ENCODE measurements around the gene ZNF14.

Gene ZNF14

DNA sequence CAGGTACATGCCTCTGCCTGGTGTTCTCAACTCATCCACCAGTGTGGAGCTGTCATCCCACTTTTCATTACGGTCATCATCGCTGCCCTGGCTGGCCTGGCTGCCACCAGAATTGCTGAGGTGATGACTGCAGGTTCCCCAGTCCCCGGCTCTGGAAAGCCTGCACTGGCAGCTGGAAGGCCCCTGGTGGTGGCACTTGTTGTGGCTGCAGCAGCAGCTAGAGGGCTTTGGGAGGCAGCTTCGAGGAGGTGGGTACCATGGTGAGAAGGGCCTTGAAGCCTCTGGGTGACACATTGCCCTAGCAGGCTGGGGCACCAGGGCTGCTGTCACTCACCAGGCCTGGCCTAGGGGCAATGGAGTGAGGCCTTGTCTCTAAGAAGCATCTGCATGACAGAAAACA lies 25.3 kb upstream of the ZNF14 start:
- no peak for DNase-seq (ENCODE audit: insufficient read length, low spot score)
- no peak for FAIRE-seq

DNA sequence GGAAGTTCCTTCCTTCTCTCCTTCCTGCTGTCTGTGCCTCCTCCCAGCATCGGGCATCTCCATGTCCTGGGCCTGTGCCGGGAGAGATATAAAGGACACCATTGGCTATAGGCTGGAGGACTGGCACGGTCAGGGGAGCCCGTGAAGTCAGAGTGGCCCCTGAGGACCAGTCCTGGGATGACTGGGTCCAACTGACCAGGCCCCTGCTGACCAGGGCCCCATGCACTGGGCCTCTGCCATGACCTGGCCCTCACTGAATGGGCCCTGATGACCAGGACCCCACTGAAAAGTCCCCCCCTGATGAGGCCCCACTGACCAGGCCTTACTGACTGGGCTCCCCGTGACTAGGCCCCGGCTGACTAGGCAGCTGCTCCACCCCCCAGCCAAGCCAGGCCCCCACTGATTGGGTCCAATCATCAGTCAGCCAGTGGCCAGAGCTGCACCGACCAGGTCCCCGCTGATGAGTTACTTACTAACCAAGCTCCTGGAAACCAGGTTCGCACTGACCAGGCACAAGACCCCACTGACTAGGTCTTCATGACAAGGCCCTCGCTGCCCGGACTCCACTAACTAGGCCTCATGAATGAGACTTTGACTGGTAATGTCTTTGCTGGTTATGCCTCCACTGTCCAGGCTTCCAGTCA lies 20.0 kb upstream of the ZNF14 start:
- FAIRE-seq, result no peak
- TF ChIP-seq, protein P1, sequence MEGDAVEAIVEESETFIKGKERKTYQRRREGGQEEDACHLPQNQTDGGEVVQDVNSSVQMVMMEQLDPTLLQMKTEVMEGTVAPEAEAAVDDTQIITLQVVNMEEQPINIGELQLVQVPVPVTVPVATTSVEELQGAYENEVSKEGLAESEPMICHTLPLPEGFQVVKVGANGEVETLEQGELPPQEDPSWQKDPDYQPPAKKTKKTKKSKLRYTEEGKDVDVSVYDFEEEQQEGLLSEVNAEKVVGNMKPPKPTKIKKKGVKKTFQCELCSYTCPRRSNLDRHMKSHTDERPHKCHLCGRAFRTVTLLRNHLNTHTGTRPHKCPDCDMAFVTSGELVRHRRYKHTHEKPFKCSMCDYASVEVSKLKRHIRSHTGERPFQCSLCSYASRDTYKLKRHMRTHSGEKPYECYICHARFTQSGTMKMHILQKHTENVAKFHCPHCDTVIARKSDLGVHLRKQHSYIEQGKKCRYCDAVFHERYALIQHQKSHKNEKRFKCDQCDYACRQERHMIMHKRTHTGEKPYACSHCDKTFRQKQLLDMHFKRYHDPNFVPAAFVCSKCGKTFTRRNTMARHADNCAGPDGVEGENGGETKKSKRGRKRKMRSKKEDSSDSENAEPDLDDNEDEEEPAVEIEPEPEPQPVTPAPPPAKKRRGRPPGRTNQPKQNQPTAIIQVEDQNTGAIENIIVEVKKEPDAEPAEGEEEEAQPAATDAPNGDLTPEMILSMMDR (IDR thresholded peaks at IDR 0.05; ENCODE audit: insufficient read depth, missing control alignments), result no peak
- no peak for DNase-seq (ENCODE audit: insufficient read length, low spot score)

More for the DNA sequence above, 25.3 kb upstream of the ZNF14 start:
- TF ChIP-seq, protein P1 (IDR thresholded peaks at IDR 0.05; ENCODE audit: insufficient read depth, missing control alignments), result no peak

DNA sequence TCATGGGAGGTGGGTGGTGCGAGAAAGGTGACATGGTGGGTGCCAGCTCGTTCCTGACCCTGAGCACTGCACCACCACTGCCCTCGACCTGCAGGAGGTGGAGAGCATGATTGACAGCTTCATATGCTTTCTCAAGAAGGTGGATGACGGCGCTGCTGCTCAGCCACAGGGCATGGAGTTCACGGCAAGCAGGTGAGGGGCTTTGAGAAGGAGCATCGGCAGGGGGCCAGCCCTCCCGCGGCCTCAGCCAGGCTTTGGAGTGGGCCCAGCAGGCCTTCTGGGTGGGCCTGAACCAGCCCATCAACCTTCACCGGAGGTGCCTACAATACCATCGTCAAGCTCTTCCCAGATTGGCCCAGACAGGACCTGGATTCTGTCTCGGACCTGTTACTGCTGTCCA lies 18.9 kb upstream of the ZNF14 start:
- TF ChIP-seq, protein P1 (IDR thresholded peaks at IDR 0.05; ENCODE audit: insufficient read depth, missing control alignments), result no peak
- DNase-seq (ENCODE audit: insufficient read length, low spot score) (no peak), FAIRE-seq (no peak)

DNA sequence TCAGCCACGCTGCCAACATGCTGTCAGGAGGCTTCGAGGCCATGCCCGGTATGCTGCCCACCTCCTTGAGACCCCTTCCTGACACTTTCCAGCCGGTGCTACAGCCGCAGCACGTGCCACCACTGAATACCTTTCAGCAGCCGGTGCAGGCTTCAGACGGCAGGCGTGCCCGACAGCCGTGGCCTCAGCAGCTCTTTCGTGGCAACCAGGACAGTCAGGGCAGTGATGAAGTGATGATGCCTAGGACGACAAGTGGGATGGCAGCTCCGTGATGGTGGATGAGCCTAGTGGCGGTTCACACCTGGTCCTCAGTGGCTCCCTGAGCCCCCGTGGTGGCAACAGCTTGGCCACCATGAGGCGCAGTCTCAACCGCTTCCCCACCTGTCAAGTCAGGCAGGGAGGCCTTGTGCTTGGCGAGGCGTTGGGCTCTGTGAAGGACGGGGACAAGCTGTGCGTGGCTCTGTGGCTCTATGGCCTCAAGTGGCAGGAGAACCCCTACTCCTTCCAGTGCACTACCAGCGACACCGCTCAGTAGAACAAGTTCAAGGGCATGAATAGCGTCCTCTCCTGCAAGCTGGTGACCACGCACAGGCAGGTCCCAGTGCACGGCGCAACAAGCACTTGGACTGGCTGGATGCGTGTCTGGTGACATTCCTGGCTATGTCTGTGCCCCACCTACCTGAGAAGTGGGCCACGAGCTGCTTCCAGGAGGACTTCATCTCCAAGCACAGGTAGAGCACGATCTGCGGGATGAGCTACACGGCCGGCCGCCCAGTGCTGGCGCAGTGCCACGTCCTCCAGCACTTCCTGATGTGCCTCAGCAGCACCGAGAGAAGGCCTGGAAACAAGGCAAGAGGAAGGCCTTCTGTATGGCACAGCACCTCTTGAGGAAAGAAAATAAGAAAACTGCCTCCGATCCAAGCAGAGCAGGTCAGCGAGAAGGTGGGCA lies 18.2 kb upstream of the ZNF14 start:
- FAIRE-seq (no peak), DNase-seq (ENCODE audit: insufficient read length, low spot score) (no peak)
- TF ChIP-seq, protein P1 (IDR thresholded peaks at IDR 0.05; ENCODE audit: insufficient read depth, missing control alignments), result no peak

DNA sequence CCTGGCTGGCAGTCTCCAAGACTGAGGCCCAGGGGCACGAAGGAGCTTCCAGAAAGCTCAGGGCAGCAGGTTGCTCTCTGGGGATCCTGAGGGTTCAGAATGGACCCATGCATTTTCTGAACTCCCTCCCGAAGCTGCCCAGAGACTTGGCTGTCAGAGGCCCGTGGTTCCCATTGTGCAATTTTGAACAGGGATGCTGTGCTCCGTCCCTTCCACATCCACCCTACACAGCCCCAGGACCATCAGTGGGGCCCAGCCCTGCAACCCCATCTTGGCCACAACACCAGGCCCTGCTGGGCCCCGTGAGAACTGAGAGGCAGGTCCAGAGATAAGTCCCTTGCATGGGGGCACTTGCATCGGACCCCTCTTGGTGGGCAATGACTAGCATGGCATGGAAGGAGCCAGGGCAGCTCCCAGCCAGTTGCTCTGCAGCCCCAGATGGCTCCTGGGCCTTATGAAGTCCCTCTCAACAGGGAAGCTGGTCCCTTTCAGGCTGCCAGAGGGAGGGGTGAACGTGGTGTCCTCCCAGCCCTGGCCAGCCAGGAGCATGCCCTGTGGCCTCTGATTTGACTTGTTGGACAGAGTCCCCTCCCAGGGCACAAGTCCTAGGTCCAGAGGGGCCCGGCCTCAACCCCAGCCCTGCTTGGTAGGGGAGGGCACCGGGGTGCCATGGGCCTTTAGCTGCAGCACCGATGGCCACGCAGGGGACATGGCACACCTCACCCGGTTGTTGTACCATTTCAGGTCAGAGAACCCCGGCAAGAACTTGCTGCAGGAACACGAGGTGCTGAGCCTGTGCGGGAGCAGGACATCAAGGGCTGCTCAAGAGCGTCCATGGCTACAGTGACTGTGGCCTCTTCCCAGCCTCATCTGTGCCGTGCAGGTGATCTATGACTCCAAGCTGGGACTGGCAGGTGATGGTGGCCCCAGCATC lies 17.3 kb upstream of the ZNF14 start:
- FAIRE-seq (no peak), DNase-seq (ENCODE audit: insufficient read length, low spot score) (no peak)
- TF ChIP-seq, protein P1 (IDR thresholded peaks at IDR 0.05; ENCODE audit: insufficient read depth, missing control alignments), result no peak

DNA sequence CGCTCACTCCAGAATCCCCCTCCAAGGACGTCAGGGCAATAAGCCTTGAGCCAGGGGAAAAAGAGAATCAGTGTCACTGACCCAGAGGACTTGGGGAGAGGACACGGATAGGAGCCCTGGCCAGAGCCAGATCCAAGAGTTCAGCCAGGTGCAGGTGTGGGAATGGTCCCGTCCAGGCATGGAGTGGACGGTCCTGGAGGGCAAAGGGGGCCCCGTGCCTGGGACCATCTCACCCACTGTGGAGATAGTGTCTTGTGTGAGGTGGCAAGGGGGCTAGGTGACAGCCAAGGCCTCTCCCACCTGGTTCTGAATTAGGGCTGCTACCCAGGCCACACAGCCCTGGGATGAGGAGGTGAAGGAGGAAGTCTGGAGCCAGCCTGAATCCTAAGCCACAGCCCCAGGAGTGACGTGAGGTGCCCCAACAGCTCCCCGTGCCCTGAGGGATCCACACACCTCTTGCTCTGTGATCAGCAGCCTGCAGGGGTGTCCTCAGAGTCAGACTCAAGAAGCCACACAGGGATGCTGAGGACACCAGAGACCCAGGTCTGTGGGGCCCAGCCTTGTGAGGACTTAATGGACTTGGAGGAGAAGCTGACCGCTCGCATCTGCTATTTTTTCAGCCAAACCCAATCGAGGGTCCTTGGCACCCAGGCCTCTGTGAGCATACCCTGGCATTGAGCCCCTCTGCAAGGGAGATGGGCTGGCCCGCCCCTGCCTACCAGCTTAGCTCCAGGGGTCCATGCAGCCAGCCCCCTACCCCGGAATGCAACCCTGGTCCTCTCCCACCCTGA lies 16.4 kb upstream of the ZNF14 start:
- FAIRE-seq (no peak), DNase-seq (ENCODE audit: insufficient read length, low spot score) (peak; percentile 14)
- TF ChIP-seq, protein P1 (IDR thresholded peaks at IDR 0.05; ENCODE audit: insufficient read depth, missing control alignments), result no peak
